ENCODE measurements around the gene ADARB1. TPM values are rescaled to one million over a fixed set of nuclear protein-coding genes. Genes with fewer than 3 reads are reported as not detected.

The ADARB1 gene
- total RNA-seq, 2 experiments from 2014 or later = 32.8 to 37.7 TPM

GRCh38 chr21:45050797-45051489 lies 23.4 kb upstream of the ADARB1 start:
- H3K27me3 Mint-ChIP-seq = peaks cover 11% of the 10 kb centered on the region
- no peaks in the 10 kb centered on the region for H3K36me3 Mint-ChIP-seq (ENCODE audit: low read depth)
- no peak for DNase-seq
- CTCF ChIA-PET = interaction anchor here (0.5 to 1.0 kb wide), 3 partner anchors 75 to 1375 kb away, joined by 3 to 5 read pairs (median 5); no protein-coding TSS in a partner anchor
- POLR2A ChIA-PET = no interaction called here
- no peaks in the 10 kb centered on the region for H3K4me1 Mint-ChIP-seq
- no peak overlapping the region for H3K4me3 Mint-ChIP-seq
- intact Hi-C loops (cut with DNase I, micrococcal nuclease) = no loop called here
- no peak for ATAC-seq
- H3K9me3 Mint-ChIP-seq (ENCODE audit: low read depth) = peaks cover 8% of the 10 kb centered on the region
- H3K27ac Mint-ChIP-seq = no peak overlapping the region

- Mint-ChIP-seq H3K36me3 (ENCODE audit: low read depth) (no peaks in the 10 kb centered on the region), H3K27me3 (peaks cover 10% of the 10 kb centered on the region), H3K9me3 (ENCODE audit: low read depth) (peaks cover 6% of the 10 kb centered on the region), H3K27ac (no peak overlapping the region), H3K4me3 (no peak overlapping the region), H3K4me1 (no peaks in the 10 kb centered on the region)
- DNase-seq (no peak), ATAC-seq (no peak)
- intact Hi-C loops (cut with DNase I, micrococcal nuclease) = no loop called here
- CTCF ChIA-PET = interaction anchor here (1.0 kb wide), 1 partner anchor 76 kb away, joined by 5 read pairs; no protein-coding TSS in a partner anchor
- POLR2A ChIA-PET = no interaction called here
These were observed 22.6 kb upstream of the ADARB1 start for GRCh38 chr21:45051580-45052434.

- H3K27me3 Mint-ChIP-seq = peaks cover 15% of the 10 kb centered on the region
- H3K36me3 Mint-ChIP-seq (ENCODE audit: low read depth) = no peaks in the 10 kb centered on the region
- no peak overlapping the region for H3K4me3 Mint-ChIP-seq
- ATAC-seq (no peak), DNase-seq (no peak)
- ChIA-PET POLR2A (no interaction called here), CTCF (no interaction called here)
- intact Hi-C loops (cut with DNase I, micrococcal nuclease) = no loop called here
- H3K27ac Mint-ChIP-seq = no peak overlapping the region
- no peaks in the 10 kb centered on the region for H3K9me3 Mint-ChIP-seq (ENCODE audit: low read depth)
- no peaks in the 10 kb centered on the region for H3K4me1 Mint-ChIP-seq
These were observed 21.4 kb upstream of the ADARB1 start for GRCh38 chr21:45052960-45053359.

DNA sequence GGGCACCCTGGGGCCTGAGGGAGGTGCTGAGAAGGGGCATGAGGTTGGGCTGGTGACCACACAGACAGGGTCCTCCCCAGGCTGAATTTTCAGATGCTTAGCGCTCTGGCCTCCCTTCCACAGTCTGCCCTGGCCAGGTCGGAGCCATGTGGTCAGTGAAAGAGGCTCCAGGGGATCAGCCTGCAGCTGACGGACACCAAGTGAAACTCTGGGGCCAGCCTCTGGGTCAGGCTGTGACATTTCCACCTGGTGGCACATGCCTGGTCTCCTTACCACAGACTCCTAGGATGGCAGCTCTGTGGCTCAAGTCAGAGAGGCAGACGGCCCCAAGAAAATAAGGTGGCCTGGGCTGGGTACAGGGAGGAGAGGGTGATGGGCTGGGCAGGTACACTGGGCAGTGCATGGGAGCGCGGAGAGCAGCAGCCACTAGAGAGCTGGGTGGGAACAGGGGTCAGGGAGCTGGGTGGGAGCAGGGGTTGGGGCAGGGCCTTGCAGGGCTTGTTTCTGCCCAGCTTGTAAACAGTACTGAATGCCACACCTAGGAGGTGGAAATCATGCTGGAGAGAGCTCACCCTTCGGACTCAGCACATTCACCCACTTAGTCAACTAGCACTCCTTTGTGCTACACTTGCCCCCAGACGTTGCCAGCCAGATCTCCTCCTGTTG lies 20.7 kb upstream of the ADARB1 start:
- no peaks in the 10 kb centered on the region for H3K9me3 Mint-ChIP-seq (ENCODE audit: low read depth)
- no peak for DNase-seq

GRCh38 chr21:45054227-45054926 lies 20.0 kb upstream of the ADARB1 start:
- Mint-ChIP-seq H3K4me3 (no peak overlapping the region), H3K27me3 (peaks cover 17% of the 10 kb centered on the region), H3K36me3 (ENCODE audit: low read depth) (no peaks in the 10 kb centered on the region), H3K4me1 (no peaks in the 10 kb centered on the region), H3K27ac (no peak overlapping the region), H3K9me3 (ENCODE audit: low read depth) (no peaks in the 10 kb centered on the region)
- ChIA-PET POLR2A (interaction anchor here (0.6 kb wide), 1 partner anchor 352 kb away, joined by 6 read pairs; no protein-coding TSS in a partner anchor), CTCF (interaction anchor here (0.6 to 1.8 kb wide), 7 partner anchors 9 to 598 kb away, joined by 3 to 11 read pairs (median 4); no protein-coding TSS in a partner anchor)
- no peak for DNase-seq
- intact Hi-C loops (cut with DNase I, micrococcal nuclease) = no loop called here
- no peak for ATAC-seq

More for the DNA sequence above, 20.7 kb upstream of the ADARB1 start:
- Mint-ChIP-seq H3K27me3 (peaks cover 17% of the 10 kb centered on the region), H3K36me3 (ENCODE audit: low read depth) (no peaks in the 10 kb centered on the region), H3K4me1 (no peaks in the 10 kb centered on the region), H3K27ac (no peak overlapping the region), H3K4me3 (no peak overlapping the region)
- POLR2A ChIA-PET = interaction anchor here (0.6 kb wide), 1 partner anchor 353 kb away, joined by 6 read pairs; no protein-coding TSS in a partner anchor
- intact Hi-C loops (cut with DNase I, micrococcal nuclease) = no loop called here
- CTCF ChIA-PET = interaction anchor here (1.4 to 1.8 kb wide), 3 partner anchors 20 to 84 kb away, joined by 4 to 11 read pairs (median 11); no protein-coding TSS in a partner anchor
- no peak for ATAC-seq

DNA sequence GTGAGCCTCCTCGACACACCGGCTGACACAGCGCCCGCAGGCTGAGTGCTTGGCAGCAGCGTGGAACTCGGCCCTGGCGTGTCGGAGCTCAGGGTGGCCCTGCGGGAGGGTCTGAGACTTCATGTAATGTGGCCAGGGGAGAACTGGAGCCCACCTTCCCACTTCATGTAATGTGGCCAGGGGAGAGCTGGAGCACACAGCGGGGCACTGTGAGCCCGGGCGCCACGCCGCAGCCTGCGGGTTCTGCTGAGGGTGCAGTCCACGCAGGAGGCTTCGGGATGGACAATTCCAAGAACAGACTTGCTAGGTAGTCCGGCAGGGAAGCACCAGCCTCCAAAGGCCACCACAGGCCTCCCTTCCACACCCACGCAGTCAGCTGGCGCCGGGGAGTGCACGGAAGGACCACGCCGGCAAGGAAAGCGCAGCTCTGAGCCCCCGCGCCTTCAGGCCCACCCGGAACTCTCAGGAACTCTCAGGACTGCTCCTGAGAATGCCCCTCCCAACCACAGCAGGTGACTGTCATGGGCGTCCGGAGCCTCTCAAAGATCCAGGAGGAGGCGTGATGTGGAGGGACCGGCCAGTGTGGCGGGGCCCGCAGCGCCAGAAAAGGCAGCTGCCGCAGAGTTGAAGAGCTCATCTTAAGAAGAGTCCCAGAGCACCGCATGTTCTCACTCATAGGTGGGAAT lies 19.3 kb upstream of the ADARB1 start:
- ChIA-PET CTCF (interaction anchor here (0.6 to 1.8 kb wide), 9 partner anchors 10 to 599 kb away, joined by 3 to 11 read pairs (median 4); no protein-coding TSS in a partner anchor), POLR2A (interaction anchor here (0.5 to 0.6 kb wide), 2 partner anchors 76 to 787 kb away, joined by 3 to 4 read pairs; no protein-coding TSS in a partner anchor)
- intact Hi-C loops (cut with DNase I, micrococcal nuclease) = no loop called here
- Mint-ChIP-seq H3K27ac (no peak overlapping the region), H3K36me3 (ENCODE audit: low read depth) (no peaks in the 10 kb centered on the region), H3K9me3 (ENCODE audit: low read depth) (no peaks in the 10 kb centered on the region), H3K4me1 (no peaks in the 10 kb centered on the region), H3K4me3 (no peak overlapping the region), H3K27me3 (peaks cover 15% of the 10 kb centered on the region)
- ATAC-seq (no peak), DNase-seq (no peak)

DNA sequence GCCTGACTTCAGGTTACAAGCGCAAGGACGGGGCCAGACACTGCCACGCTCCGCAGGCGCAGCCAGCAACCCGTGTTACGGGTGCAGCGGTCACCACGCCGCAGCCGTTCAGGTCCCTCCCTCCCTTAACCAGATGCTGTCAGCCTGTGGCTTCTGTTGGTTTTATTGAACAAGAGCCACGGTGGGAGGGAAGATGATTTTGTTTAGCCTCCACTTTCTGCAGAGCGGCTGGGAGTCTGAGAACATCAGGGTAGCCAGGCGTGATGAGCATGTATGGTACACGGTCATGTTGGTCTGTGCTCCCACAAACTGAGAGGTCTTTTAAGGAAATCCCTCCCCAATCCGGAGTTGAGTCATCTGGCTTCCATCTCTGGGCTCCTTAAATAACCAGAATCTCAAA lies 18.5 kb upstream of the ADARB1 start:
- Mint-ChIP-seq H3K36me3 (ENCODE audit: low read depth) (no peaks in the 10 kb centered on the region), H3K27me3 (peaks cover 13% of the 10 kb centered on the region), H3K27ac (no peak overlapping the region), H3K4me3 (no peak overlapping the region), H3K4me1 (no peaks in the 10 kb centered on the region), H3K9me3 (ENCODE audit: low read depth) (no peaks in the 10 kb centered on the region)
- intact Hi-C loops (cut with DNase I, micrococcal nuclease) = no loop called here
- ATAC-seq (no peak), DNase-seq (no peak)
- ChIA-PET POLR2A (no interaction called here), CTCF (interaction anchor here (1.0 to 1.4 kb wide), 2 partner anchors 84 to 237 kb away, joined by 3 to 4 read pairs; no protein-coding TSS in a partner anchor)

- no peaks in the 10 kb centered on the region for H3K4me1 Mint-ChIP-seq
- DNase-seq (no peak), ATAC-seq (no peak)
- H3K27ac Mint-ChIP-seq = no peak overlapping the region
- ChIA-PET CTCF (no interaction called here), POLR2A (no interaction called here)
- no peaks in the 10 kb centered on the region for H3K9me3 Mint-ChIP-seq (ENCODE audit: low read depth)
- H3K27me3 Mint-ChIP-seq = peaks cover 13% of the 10 kb centered on the region
- intact Hi-C loops (cut with DNase I, micrococcal nuclease) = no loop called here
- no peak overlapping the region for H3K4me3 Mint-ChIP-seq
- no peaks in the 10 kb centered on the region for H3K36me3 Mint-ChIP-seq (ENCODE audit: low read depth)
These were observed 18.0 kb upstream of the ADARB1 start for GRCh38 chr21:45056296-45056904.

DNA sequence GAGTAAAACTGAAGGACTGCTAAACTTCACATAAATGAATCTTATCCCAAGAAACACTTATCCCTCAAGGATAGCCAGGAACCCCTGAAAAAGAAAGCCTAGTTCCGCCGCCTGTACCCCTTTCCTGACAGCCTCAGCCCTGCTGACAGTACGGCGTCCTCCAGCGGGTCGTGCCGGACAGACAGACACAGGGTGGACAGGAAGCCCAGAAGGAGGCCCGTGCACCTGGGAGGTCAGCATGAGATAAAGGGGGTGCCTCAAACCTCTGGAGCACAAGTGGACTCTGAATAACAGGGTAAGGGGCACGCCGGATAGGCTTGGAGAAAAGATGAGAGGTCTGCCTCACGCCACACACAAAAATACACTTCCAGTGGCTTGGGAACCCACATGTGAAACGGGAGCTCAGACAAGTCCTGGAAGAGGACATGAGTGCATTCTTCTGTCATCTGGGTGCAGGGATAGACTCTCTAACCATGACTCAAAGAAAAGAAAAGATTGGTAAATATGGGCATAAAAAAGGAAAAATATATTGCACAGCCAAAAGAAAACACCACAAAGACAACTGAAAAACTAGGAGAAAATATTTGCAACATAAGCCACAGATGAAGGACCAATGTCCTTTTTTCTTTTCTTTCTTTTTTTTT lies 17.3 kb upstream of the ADARB1 start:
- CTCF ChIA-PET = no interaction called here
- intact Hi-C loops (cut with DNase I, micrococcal nuclease) = no loop called here
- POLR2A ChIA-PET = no interaction called here
- H3K27ac Mint-ChIP-seq = no peak overlapping the region
- H3K4me1 Mint-ChIP-seq = no peaks in the 10 kb centered on the region
- no peak for ATAC-seq
- H3K27me3 Mint-ChIP-seq = peaks cover 13% of the 10 kb centered on the region
- no peaks in the 10 kb centered on the region for H3K9me3 Mint-ChIP-seq (ENCODE audit: low read depth)
- H3K36me3 Mint-ChIP-seq (ENCODE audit: low read depth) = no peaks in the 10 kb centered on the region
- no peak overlapping the region for H3K4me3 Mint-ChIP-seq
- DNase-seq = no peak

DNA sequence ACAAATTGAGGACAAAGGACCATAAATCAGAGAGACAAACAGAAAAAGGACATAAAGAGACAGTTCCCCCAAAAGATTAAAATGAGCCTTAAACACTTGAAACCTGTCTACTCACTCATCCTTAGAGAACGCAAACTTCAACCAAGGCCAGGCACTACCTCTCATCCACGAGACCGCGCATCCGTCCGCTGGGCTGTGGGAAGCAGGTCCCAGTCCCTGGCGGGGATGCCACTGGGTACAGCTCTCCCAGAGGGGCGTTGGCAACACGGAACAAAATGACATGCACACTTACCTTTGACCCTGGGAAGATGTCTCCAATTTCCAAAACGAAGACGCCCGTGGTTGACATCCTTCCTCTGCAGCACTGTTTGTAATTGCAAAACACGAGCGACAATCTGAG lies 16.5 kb upstream of the ADARB1 start:
- no peaks in the 10 kb centered on the region for H3K4me1 Mint-ChIP-seq
- no peaks in the 10 kb centered on the region for H3K36me3 Mint-ChIP-seq (ENCODE audit: low read depth)
- no peak overlapping the region for H3K27ac Mint-ChIP-seq
- CTCF ChIA-PET = no interaction called here
- H3K4me3 Mint-ChIP-seq = no peak overlapping the region
- POLR2A ChIA-PET = no interaction called here
- intact Hi-C loops (cut with DNase I, micrococcal nuclease) = no loop called here
- ATAC-seq (no peak), DNase-seq (no peak)
- H3K9me3 Mint-ChIP-seq (ENCODE audit: low read depth) = no peaks in the 10 kb centered on the region
- H3K27me3 Mint-ChIP-seq = peaks cover 13% of the 10 kb centered on the region
